Lower leg skin (tissue), 3 donors: ENCODE results near the gene GNB5.

Experiments used
- POLR2A ChIP-seq, 2 donors: fragments of 450-650 bp; IDR thresholded peaks; one replicate each; pipeline ENCODE4 v1.6.1; 2016 to 2017; ENCODE audit warnings: antibody characterized with exemption in 2 of 2, mild to moderate bottlenecking in 1 of 2, moderate library complexity in 1 of 2
- TF ChIP-seq, protein P1 (sequence below), 3 donors: fragments of 450-650 bp; IDR thresholded peaks; one replicate each; pipeline ENCODE4 v1.5.1; 2016; ENCODE audit warnings: antibody characterized with exemption in 3 of 3, mild to moderate bottlenecking in 3 of 3, moderate library complexity in 2 of 3

DNA sequence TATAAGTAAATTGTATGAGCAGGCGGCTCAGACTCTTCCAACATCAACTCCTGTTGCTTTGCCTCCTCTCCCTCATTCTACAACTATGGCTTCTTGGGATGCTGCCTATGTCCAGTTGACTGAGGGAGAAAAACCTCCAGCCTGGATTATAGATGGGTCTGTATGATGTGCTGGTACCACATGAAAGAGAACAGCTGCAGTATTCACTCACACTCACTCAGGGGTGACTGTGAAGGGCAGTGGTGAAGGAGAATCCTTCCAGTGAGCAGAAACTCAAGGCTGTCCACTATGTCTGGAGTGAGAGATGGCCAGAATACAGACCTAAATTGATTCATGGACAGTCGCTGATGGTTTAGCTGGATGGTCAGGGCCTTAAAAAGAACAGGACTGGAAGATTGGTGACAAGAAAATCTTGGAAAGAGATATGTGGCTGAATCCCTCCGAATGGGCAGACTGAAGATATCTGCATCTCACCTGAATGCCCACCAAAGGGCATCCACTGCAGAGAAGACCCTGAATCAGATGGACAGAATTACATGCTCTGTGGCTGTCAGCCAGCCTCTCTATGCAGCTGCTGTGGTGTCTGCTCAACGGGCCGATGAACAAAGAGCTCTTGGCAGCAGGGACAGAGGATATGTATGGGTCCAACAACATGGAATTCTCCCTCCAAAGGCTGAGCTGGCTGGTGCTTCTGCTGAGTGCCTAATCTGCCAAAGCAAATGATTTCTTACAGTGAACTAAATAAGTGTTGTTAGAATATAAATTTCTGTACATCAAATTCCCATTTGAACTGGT is 76.7 kb downstream of the GNB5 start:
- TF ChIP-seq, protein P1, sequence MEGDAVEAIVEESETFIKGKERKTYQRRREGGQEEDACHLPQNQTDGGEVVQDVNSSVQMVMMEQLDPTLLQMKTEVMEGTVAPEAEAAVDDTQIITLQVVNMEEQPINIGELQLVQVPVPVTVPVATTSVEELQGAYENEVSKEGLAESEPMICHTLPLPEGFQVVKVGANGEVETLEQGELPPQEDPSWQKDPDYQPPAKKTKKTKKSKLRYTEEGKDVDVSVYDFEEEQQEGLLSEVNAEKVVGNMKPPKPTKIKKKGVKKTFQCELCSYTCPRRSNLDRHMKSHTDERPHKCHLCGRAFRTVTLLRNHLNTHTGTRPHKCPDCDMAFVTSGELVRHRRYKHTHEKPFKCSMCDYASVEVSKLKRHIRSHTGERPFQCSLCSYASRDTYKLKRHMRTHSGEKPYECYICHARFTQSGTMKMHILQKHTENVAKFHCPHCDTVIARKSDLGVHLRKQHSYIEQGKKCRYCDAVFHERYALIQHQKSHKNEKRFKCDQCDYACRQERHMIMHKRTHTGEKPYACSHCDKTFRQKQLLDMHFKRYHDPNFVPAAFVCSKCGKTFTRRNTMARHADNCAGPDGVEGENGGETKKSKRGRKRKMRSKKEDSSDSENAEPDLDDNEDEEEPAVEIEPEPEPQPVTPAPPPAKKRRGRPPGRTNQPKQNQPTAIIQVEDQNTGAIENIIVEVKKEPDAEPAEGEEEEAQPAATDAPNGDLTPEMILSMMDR (IDR thresholded peaks at IDR 0.05), result no peak
- no peak for TF ChIP-seq POLR2A (IDR thresholded peaks at IDR 0.05)
